ENCODE data around the gene SCYGR8. TPM values are rescaled to one million over a fixed set of nuclear protein-coding genes. Genes with fewer than 3 reads are reported as not detected.

SCYGR8 gene
- total and polyA plus RNA-seq, 4 experiments from 2014 or later: not detected

- intact Hi-C loops (cut with micrococcal nuclease): loop anchor here (1.0 kb wide), 1 partner anchor 88 kb away; no protein-coding TSS in a partner anchor
- H3K27me3 ChIP-seq (ENCODE audit: insufficient read depth, low read length): no peaks in the 10 kb centered on the region
- no peak overlapping the region for H3K27ac ChIP-seq (ENCODE audit: low read depth, low read length)
- Mint-ChIP-seq H3K27ac (peak overlapping the region in 6 of 7 donors; percentile 12 to 65 (median 38)), H3K36me3 (no peaks in the 10 kb centered on the region), H3K27me3 (peaks cover 0 to 1% of the 10 kb centered on the region in 2 donors), H3K9me3 (peaks cover 0 to 2% (median 0%) of the 10 kb centered on the region in 8 donors), H3K4me3 (no peak overlapping the region), H3K4me1 (peaks cover 3 to 19% (median 11%) of the 10 kb centered on the region in 4 donors)
- H3K9me3 ChIP-seq (ENCODE audit: control insufficient read depth in 1 of 2, low read length in 2 of 2): no peaks in the 10 kb centered on the region
- no peaks in the 10 kb centered on the region for H3K4me1 ChIP-seq (ENCODE audit: insufficient read depth, low read length)
- no peak overlapping the region for H3K4me3 ChIP-seq (ENCODE audit: low read length in 2 of 2)
- ChIA-PET POLR2A (ENCODE audit: partially characterized antibody) (no interaction called here), CTCF (ENCODE audit: partially characterized antibody) (interaction anchor here (0.6 to 3.6 kb wide), 13 partner anchors 8 to 116 kb away, joined by 3 to 21 read pairs (median 5); partner anchors contain the start of gene CCL20)
- peak in 2 of 5 donors; percentile 8 to 22 for DNase-seq
- H3K36me3 ChIP-seq (ENCODE audit: insufficient read depth, low read length): no peaks in the 10 kb centered on the region
These were observed 28.4 kb downstream of the SCYGR8 start for GRCh38 chr2:227774011-227774624.

DNA sequence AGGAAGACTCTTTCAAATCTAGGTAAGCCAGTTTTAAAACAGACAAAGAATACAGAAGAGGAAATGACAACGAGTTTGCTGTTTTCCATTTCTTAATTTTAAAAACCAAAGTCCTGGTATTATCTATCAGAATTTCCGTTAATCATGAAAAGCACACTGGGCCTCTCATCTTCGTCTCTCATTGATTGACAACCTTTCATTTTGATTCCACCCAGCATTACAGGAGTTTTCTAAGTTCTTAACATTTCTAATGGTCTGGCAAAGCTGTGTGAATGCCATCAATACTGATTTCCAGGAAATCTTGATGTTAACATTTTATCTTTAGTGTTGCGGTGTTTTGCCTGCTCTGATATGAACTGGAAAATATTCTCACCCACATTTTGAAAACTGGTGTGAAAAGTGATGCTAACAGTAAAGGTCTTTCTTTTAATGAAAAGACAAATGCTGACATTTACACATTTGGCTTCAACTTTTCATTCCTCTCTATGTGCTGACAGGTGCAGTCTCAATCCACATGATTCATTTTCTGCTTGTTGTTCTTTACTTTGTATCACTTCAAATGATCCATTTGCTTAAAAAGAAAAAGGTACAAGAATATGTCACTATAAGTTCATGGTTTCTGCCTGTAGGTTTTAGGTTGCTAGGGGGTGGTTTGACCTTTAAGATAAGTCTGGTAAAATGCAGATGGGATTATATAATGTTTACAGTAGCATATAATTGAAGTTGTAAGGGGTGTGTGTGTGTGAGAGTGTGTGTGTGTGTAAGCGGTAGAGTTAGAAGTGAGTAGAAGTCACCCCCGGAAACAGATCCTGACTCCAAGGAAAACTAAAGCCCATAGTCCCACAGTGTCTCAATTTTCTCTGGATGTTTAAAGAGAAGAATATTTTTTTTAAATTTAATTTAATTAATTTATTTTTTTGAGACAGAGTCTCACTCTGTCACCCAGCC, 29.5 kb downstream of the SCYGR8 start:
- Histone ChIP-seq H3K4me3 (ENCODE audit: low read length in 2 of 2) (no peak overlapping the region), H3K27ac (ENCODE audit: low read depth, low read length) (no peak overlapping the region), H3K36me3 (ENCODE audit: insufficient read depth, low read length) (no peaks in the 10 kb centered on the region), H3K4me1 (ENCODE audit: insufficient read depth, low read length) (no peaks in the 10 kb centered on the region), H3K9me3 (ENCODE audit: control insufficient read depth in 1 of 2, low read length in 2 of 2) (no peaks in the 10 kb centered on the region), H3K27me3 (ENCODE audit: insufficient read depth, low read length) (no peaks in the 10 kb centered on the region)
- peaks cover 0 to 2% (median 0%) of the 10 kb centered on the region in 8 donors for H3K9me3 Mint-ChIP-seq
- peak overlapping the region in 6 of 7 donors; percentile 12 to 65 (median 44) for H3K27ac Mint-ChIP-seq
- peaks cover 3 to 19% (median 11%) of the 10 kb centered on the region in 4 donors for H3K4me1 Mint-ChIP-seq
- ChIA-PET CTCF (ENCODE audit: partially characterized antibody) (interaction anchor here (1.1 to 3.6 kb wide), 9 partner anchors 9 to 115 kb away, joined by 3 to 21 read pairs (median 6); partner anchors contain the start of gene CCL20), POLR2A (ENCODE audit: partially characterized antibody) (no interaction called here)
- H3K36me3 Mint-ChIP-seq: no peaks in the 10 kb centered on the region
- H3K27me3 Mint-ChIP-seq: peaks cover 0 to 1% of the 10 kb centered on the region in 2 donors
- H3K4me3 Mint-ChIP-seq: no peak overlapping the region
- no peak for DNase-seq
- intact Hi-C loops (cut with micrococcal nuclease): loop anchor here (1.0 kb wide), 1 partner anchor 87 kb away; no protein-coding TSS in a partner anchor

DNA sequence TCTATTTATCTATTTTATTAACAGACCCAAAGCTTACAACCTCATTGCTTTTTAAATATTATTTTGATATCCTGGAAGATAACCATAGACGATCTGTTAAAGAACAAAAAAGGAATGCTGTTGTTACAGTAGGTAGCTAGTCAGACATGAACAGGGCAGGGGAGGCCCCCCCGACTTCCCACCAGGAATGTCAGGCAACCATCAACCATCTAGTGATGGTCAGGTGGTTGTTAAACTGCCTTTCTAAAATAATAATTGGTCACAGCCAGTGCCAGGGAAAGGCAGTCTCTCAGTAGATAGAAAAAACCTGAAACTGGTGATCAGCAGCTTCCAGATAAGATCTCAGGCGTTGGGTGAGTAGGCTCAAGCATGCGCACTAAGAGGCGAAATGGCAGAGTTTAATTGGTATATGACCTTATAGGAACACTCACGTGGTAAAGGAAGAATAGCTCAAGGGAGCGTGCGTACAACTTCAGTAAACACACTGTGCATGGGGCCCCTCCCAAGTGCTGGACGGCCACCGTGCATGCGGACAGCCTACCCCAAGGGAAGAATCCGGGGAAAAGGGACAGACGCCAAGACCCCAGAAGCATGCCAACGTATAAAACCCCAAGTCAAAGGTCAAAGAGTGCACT, 35.4 kb downstream of the SCYGR8 start:
- Mint-ChIP-seq H3K27ac (peak overlapping the region in 1 of 7 donors; percentile 70), H3K9me3 (peaks cover 0 to 2% (median 0%) of the 10 kb centered on the region in 8 donors), H3K27me3 (no peaks in the 10 kb centered on the region), H3K4me3 (peak overlapping the region in 3 of 8 donors; percentile 32 to 57 (median 36)), H3K4me1 (peaks cover 8 to 28% (median 17%) of the 10 kb centered on the region in 4 donors), H3K36me3 (no peaks in the 10 kb centered on the region)
- Histone ChIP-seq H3K4me3 (ENCODE audit: low read length in 2 of 2) (no peak overlapping the region), H3K27me3 (ENCODE audit: insufficient read depth, low read length) (no peaks in the 10 kb centered on the region), H3K4me1 (ENCODE audit: insufficient read depth, low read length) (peaks cover 17% of the 10 kb centered on the region), H3K27ac (ENCODE audit: low read depth, low read length) (no peak overlapping the region), H3K9me3 (ENCODE audit: control insufficient read depth in 1 of 2, low read length in 2 of 2) (no peaks in the 10 kb centered on the region), H3K36me3 (ENCODE audit: insufficient read depth, low read length) (no peaks in the 10 kb centered on the region)
- intact Hi-C loops (cut with micrococcal nuclease): no loop called here
- peak in 1 of 5 donors; percentile 6 for DNase-seq
- ChIA-PET CTCF (ENCODE audit: partially characterized antibody) (interaction anchor here (0.7 to 6.7 kb wide), 4 partner anchors 11 to 123 kb away, joined by 3 to 37 read pairs (median 5); no protein-coding TSS in a partner anchor), POLR2A (ENCODE audit: partially characterized antibody) (no interaction called here)

DNA sequence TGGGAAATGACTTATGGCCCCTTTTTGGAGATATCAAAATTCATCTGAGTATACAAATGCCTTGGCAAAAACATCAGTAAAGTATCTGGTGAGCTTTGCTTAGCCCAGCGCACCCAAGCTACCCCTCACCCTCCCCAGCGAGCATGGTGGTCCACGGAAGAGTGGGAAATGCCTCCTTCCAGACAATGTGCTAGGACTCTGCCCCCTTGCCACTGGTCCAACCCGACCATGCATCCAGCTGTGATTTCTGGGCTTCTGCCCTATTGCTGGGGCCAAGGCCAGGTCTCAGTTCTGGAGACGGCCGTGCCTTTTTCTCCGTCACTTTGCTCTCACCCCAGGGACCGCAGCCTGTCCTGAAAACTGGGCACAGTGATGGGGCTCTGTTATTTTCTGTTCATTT, 36.1 kb downstream of the SCYGR8 start:
- no peak overlapping the region for H3K4me3 ChIP-seq (ENCODE audit: low read length in 2 of 2)
- no peak overlapping the region for H3K27ac ChIP-seq (ENCODE audit: low read depth, low read length)
- peaks cover 17% of the 10 kb centered on the region for H3K4me1 ChIP-seq (ENCODE audit: insufficient read depth, low read length)
- POLR2A ChIA-PET (ENCODE audit: partially characterized antibody): no interaction called here
- Mint-ChIP-seq H3K4me1 (peaks cover 8 to 28% (median 17%) of the 10 kb centered on the region in 4 donors), H3K27ac (peak overlapping the region in 3 of 7 donors; percentile 17 to 60 (median 44)), H3K4me3 (peak overlapping the region in 1 of 8 donors; percentile 5), H3K9me3 (peaks cover 0 to 2% (median 0%) of the 10 kb centered on the region in 8 donors), H3K27me3 (peaks cover 0 to 3% of the 10 kb centered on the region in 2 donors), H3K36me3 (no peaks in the 10 kb centered on the region)
- DNase-seq: no peak
- CTCF ChIA-PET (ENCODE audit: partially characterized antibody): interaction anchor here (1.6 to 6.7 kb wide), 3 partner anchors 8 to 15 kb away, joined by 5 to 37 read pairs (median 7); no protein-coding TSS in a partner anchor
- H3K36me3 ChIP-seq (ENCODE audit: insufficient read depth, low read length): no peaks in the 10 kb centered on the region
- intact Hi-C loops (cut with micrococcal nuclease): no loop called here
- H3K27me3 ChIP-seq (ENCODE audit: insufficient read depth, low read length): no peaks in the 10 kb centered on the region
- H3K9me3 ChIP-seq (ENCODE audit: control insufficient read depth in 1 of 2, low read length in 2 of 2): no peaks in the 10 kb centered on the region

GRCh38 chr2:227782804-227783203, 37.1 kb downstream of the SCYGR8 start:
- POLR2A ChIA-PET (ENCODE audit: partially characterized antibody): interaction anchor here (0.9 to 2.0 kb wide), 4 partner anchors 11 to 31 kb away, joined by 3 to 13 read pairs (median 4); partner anchors contain the start of gene CCL20
- Histone ChIP-seq H3K4me1 (ENCODE audit: insufficient read depth, low read length) (peaks cover 17% of the 10 kb centered on the region), H3K36me3 (ENCODE audit: insufficient read depth, low read length) (no peaks in the 10 kb centered on the region), H3K9me3 (ENCODE audit: control insufficient read depth in 1 of 2, low read length in 2 of 2) (no peaks in the 10 kb centered on the region), H3K27ac (ENCODE audit: low read depth, low read length) (peak overlapping the region; percentile 59), H3K27me3 (ENCODE audit: insufficient read depth, low read length) (no peaks in the 10 kb centered on the region), H3K4me3 (ENCODE audit: low read length in 2 of 2) (peak overlapping the region; percentile 8 to 24)
- intact Hi-C loops (cut with micrococcal nuclease): loop anchor here (1.0 kb wide), 1 partner anchor 35 kb away; no protein-coding TSS in a partner anchor
- Mint-ChIP-seq H3K27ac (peak overlapping the region; percentile 86 to 95 (median 95)), H3K9me3 (no peaks in the 10 kb centered on the region), H3K4me1 (peaks cover 8 to 28% (median 17%) of the 10 kb centered on the region in 4 donors), H3K4me3 (peak overlapping the region; percentile 72 to 94 (median 89)), H3K27me3 (peaks cover 0 to 3% of the 10 kb centered on the region in 2 donors), H3K36me3 (no peaks in the 10 kb centered on the region)
- CTCF ChIA-PET (ENCODE audit: partially characterized antibody): interaction anchor here (0.8 to 6.7 kb wide), 6 partner anchors 9 to 80 kb away, joined by 3 to 37 read pairs (median 6); partner anchors contain the start of gene CCL20
- no peak for DNase-seq

DNA sequence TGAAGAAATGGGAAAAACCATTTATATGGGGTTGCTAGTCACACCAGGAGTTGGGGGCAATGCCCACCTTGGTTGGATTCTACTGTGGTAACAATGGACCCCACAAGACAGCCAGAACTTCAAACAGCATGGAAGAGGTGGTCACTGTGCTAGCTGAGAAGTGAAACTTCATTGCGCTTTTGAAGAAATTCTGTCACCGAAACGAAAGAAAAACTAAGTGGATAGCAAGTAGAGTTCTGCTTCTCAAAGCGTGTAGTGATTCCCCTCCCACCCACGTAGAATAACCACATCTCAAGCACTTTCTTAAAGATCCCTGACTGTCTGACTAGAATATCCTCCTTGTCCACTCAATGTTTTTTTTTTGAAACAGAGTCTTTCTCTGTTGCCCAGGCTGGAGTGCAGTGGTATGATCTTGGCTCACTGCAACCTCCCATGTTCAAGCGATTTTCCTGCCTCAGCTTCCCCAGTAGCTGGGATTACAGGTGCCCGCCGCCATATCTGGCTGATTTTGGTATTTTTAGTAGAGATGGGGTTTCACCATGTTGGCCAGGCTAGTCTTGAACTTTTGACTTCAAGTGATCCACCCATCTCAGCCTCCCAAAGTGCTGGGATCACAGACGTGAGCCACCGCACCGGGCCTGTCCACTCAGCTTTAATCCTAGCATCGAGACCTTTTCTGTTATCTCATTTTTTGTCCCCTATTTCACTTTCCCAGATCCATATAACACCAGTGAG, 37.9 kb downstream of the SCYGR8 start:
- no peaks in the 10 kb centered on the region for H3K9me3 ChIP-seq (ENCODE audit: control insufficient read depth in 1 of 2, low read length in 2 of 2)
- peaks cover 17% of the 10 kb centered on the region for H3K4me1 ChIP-seq (ENCODE audit: insufficient read depth, low read length)
- no peaks in the 10 kb centered on the region for H3K27me3 ChIP-seq (ENCODE audit: insufficient read depth, low read length)
- peak in 4 of 5 donors; percentile 34 to 57 (median 47) for DNase-seq
- peak overlapping the region; percentile 59 for H3K27ac ChIP-seq (ENCODE audit: low read depth, low read length)
- Mint-ChIP-seq H3K27ac (peak overlapping the region; percentile 86 to 95 (median 95)), H3K9me3 (no peaks in the 10 kb centered on the region), H3K27me3 (peaks cover 0 to 3% of the 10 kb centered on the region in 2 donors), H3K36me3 (no peaks in the 10 kb centered on the region), H3K4me1 (peaks cover 8 to 26% (median 18%) of the 10 kb centered on the region in 4 donors), H3K4me3 (peak overlapping the region; percentile 79 to 94 (median 89))
- H3K4me3 ChIP-seq (ENCODE audit: low read length in 2 of 2): peak overlapping the region; percentile 8 to 24
- CTCF ChIA-PET (ENCODE audit: partially characterized antibody): interaction anchor here (0.8 to 6.7 kb wide), 7 partner anchors 10 to 79 kb away, joined by 3 to 37 read pairs (median 4); partner anchors contain the start of gene CCL20
- no peaks in the 10 kb centered on the region for H3K36me3 ChIP-seq (ENCODE audit: insufficient read depth, low read length)
- POLR2A ChIA-PET (ENCODE audit: partially characterized antibody): interaction anchor here (0.9 to 2.0 kb wide), 4 partner anchors 10 to 30 kb away, joined by 3 to 13 read pairs (median 4); partner anchors contain the start of gene CCL20
- intact Hi-C loops (cut with micrococcal nuclease): loop anchor here (1.0 kb wide), 1 partner anchor 35 kb away; no protein-coding TSS in a partner anchor
